Ishikawa (cell line): ENCODE results near the gene PSMG2.

Experiments used
- CEBPB ChIP-seq: IDR thresholded peaks from 2 replicates; pipeline ENCODE4 v1.6.1; 2012
- CREB1 ChIP-seq: IDR thresholded peaks from 2 replicates; pipeline ENCODE4 v1.6.1; 2012; ENCODE audit warnings: low read depth
- EGR1 ChIP-seq: IDR thresholded peaks from 2 replicates; pipeline ENCODE4 v1.6.1; 2012
- EP300 ChIP-seq: IDR thresholded peaks from 2 replicates; pipeline ENCODE4 v1.6.1; 2012; ENCODE audit warnings: borderline replicate concordance
- FOXM1 ChIP-seq: IDR thresholded peaks from 2 replicates; pipeline ENCODE4 v1.6.1; 2012; ENCODE audit warnings: low read depth, borderline replicate concordance
- RAD21 ChIP-seq: IDR thresholded peaks from 2 replicates; pipeline ENCODE4 v1.6.1; 2012; ENCODE audit warnings: low read depth
- REST ChIP-seq: IDR thresholded peaks from 2 replicates; pipeline ENCODE4 v1.6.1; 2012; ENCODE audit warnings: low read depth, mild to moderate bottlenecking
- TAF1 ChIP-seq: IDR thresholded peaks from 2 replicates; pipeline ENCODE4 v1.6.1; 2012; ENCODE audit warnings: low read depth, mild to moderate bottlenecking
- TEAD4 ChIP-seq: IDR thresholded peaks from 2 replicates; pipeline ENCODE4 v1.6.1; 2012
- YY1 ChIP-seq: IDR thresholded peaks from 2 replicates; pipeline ENCODE4 v1.6.1; 2012; ENCODE audit warnings: low read depth
- TF ChIP-seq, protein P1 (sequence below): IDR thresholded peaks from 2 replicates; pipeline ENCODE4 v1.6.1; 2012

- no peak for TF ChIP-seq REST
- TF ChIP-seq RAD21: no peak
- TF ChIP-seq TAF1: no peak
- no peak for TF ChIP-seq EGR1
- TF ChIP-seq TEAD4: no peak
- TF ChIP-seq CREB1: no peak
- TF ChIP-seq, protein P1, sequence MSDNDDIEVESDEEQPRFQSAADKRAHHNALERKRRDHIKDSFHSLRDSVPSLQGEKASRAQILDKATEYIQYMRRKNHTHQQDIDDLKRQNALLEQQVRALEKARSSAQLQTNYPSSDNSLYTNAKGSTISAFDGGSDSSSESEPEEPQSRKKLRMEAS: no peak
- no peak for TF ChIP-seq EP300
- no peak for TF ChIP-seq FOXM1
- no peak for TF ChIP-seq CEBPB
- no peak for TF ChIP-seq YY1
Measured at GRCh38 chr18:12747530-12748315, 44.9 kb downstream of the PSMG2 start.
